H54 (cell line): ENCODE results near the gene REXO1.
"Not testable (repeated sequence)": the region's sequence is repeated elsewhere in the genome, so short reads cannot be mapped to it uniquely, and the experiment has no call there.

ENCODE experiments used
- DNase-seq: peaks from one replicate; pipeline ENCODE4 v3.0.0; 2011; ENCODE audit warnings: low spot score, mixed read lengths; ENCODE audit not compliant: insufficient read length
- FAIRE-seq: peaks from 3 replicates; lab custom pipeline; 2011; peaks lifted over from hg19 to GRCh38; lab: Jason Lieb, UNC
- POLR2A ChIP-seq: IDR thresholded peaks from 2 replicates; pipeline ENCODE4 v1.6.1; 2011; ENCODE audit warnings: low read depth, mild to moderate bottlenecking, low read length

Gene REXO1

GRCh38 chr19:1807695-1808394 lies 40.4 kb downstream of the REXO1 start:
- TF ChIP-seq POLR2A = no peak
- FAIRE-seq = no peak
- DNase-seq = no peak

- TF ChIP-seq POLR2A = no peak
- no peak for DNase-seq
- no peak for FAIRE-seq
These were observed 41.1 kb downstream of the REXO1 start for GRCh38 chr19:1807030-1807694.

GRCh38 chr19:1806184-1807029 lies 41.9 kb downstream of the REXO1 start:
- TF ChIP-seq POLR2A = no peak
- FAIRE-seq (no peak), DNase-seq (no peak)

GRCh38 chr19:1805401-1806183 lies 42.7 kb downstream of the REXO1 start:
- DNase-seq (no peak), FAIRE-seq (no peak)
- TF ChIP-seq POLR2A = no peak

- no peak for DNase-seq
- TF ChIP-seq POLR2A = no peak
- FAIRE-seq = no peak
These were observed 43.4 kb downstream of the REXO1 start for GRCh38 chr19:1804858-1805257.

GRCh38 chr19:1799695-1800342 lies 48.5 kb downstream of the REXO1 start:
- DNase-seq = no peak
- no peak for FAIRE-seq
- TF ChIP-seq POLR2A = no peak

- FAIRE-seq, DNase-seq: not testable (repeated sequence)
These were observed 51.0 kb downstream of the REXO1 start for GRCh38 chr19:1797313-1797712.

GRCh38 chr19:1796395-1797142 lies 51.7 kb downstream of the REXO1 start:
- TF ChIP-seq POLR2A = no peak
- no peak for DNase-seq
- FAIRE-seq = no peak

GRCh38 chr19:1794424-1795172 lies 53.7 kb downstream of the REXO1 start:
- no peak for TF ChIP-seq POLR2A
- DNase-seq (no peak), FAIRE-seq (no peak)

- DNase-seq (no peak), FAIRE-seq (no peak)
- no peak for TF ChIP-seq POLR2A
These were observed 56.4 kb downstream of the REXO1 start for GRCh38 chr19:1791879-1792278.

- no peak for DNase-seq
- no peak for TF ChIP-seq POLR2A
- FAIRE-seq = no peak
These were observed 58.1 kb downstream of the REXO1 start for GRCh38 chr19:1790054-1790792.
